ENCODE measurements around the gene GARIN5B.

GARIN5B gene

GRCh38 chr19:55373993-55374757 lies 11.1 kb upstream of the GARIN5B start:
- no peak for TF ChIP-seq CTCF (IDR thresholded peaks at IDR 0.05; ENCODE audit: control insufficient read depth, insufficient read depth, low read depth, low read length, missing control alignments)
- H3K4me3 ChIP-seq (ENCODE audit: control insufficient read depth, low read depth, low read length): no peak overlapping the region
- no peak for DNase-seq (ENCODE audit: low read depth)

GRCh38 chr19:55373306-55373992 lies 10.4 kb upstream of the GARIN5B start:
- no peak overlapping the region for H3K4me3 ChIP-seq (ENCODE audit: control insufficient read depth, low read depth, low read length)
- TF ChIP-seq CTCF (IDR thresholded peaks at IDR 0.05; ENCODE audit: control insufficient read depth, insufficient read depth, low read depth, low read length, missing control alignments): no peak
- DNase-seq (ENCODE audit: low read depth): no peak

GRCh38 chr19:55372316-55373081 lies 9.4 kb upstream of the GARIN5B start:
- H3K4me3 ChIP-seq (ENCODE audit: control insufficient read depth, low read depth, low read length): no peak overlapping the region
- no peak for DNase-seq (ENCODE audit: low read depth)
- no peak for TF ChIP-seq CTCF (IDR thresholded peaks at IDR 0.05; ENCODE audit: control insufficient read depth, insufficient read depth, low read depth, low read length, missing control alignments)

GRCh38 chr19:55370305-55370988 lies 7.4 kb upstream of the GARIN5B start, which contains the start of gene IL11:
TSS of gene IL11 (minus strand) at chr19:55370463. CDS start at chr19:55370310, 153 bp downstream.
- no peak for TF ChIP-seq CTCF (IDR thresholded peaks at IDR 0.05; ENCODE audit: control insufficient read depth, insufficient read depth, low read depth, low read length, missing control alignments)
- DNase-seq (ENCODE audit: low read depth): no peak
- peak within 1 kb of the TSS; percentile 67 for H3K4me3 ChIP-seq (ENCODE audit: control insufficient read depth, low read depth, low read length)

- no peak for TF ChIP-seq CTCF (IDR thresholded peaks at IDR 0.05; ENCODE audit: control insufficient read depth, insufficient read depth, low read depth, low read length, missing control alignments)
- no peak for DNase-seq (ENCODE audit: low read depth)
- H3K4me3 ChIP-seq (ENCODE audit: control insufficient read depth, low read depth, low read length): peak overlapping the region; percentile 67
These were observed 6.7 kb upstream of the GARIN5B start for GRCh38 chr19:55369653-55370304.
